GM12878 (cell line): ENCODE results near the gene CDC42BPA. TPM values are rescaled to one million over a fixed set of nuclear protein-coding genes. Genes with fewer than 3 reads are reported as not detected.

Source experiments
- ATAC-seq: fragments of 200-7000 bp; cut with Tn5 transposase; 3 replicates; pipeline ENCODE4 v1.9.1; 2020; ENCODE audit warnings: mild to moderate bottlenecking, moderate library complexity
- BruUV-seq: library from RNA; stranded (reverse); fragments of 400-500 nt; replicated peaks from 2 replicates; lab custom pipeline; 2021; lab: Mats Ljungman, UMichigan
- CTCF ChIA-PET: fragments of 300-600 bp; sonication (Branson Sonifier 250); formaldehyde crosslinking; extraction: SDS; loops from one replicate; lab custom pipeline; 2021; ENCODE audit warnings: inconsistent platforms; lab: Yijun Ruan, JAX
- POLR2A ChIA-PET: fragments of 350-600 bp; formaldehyde crosslinking; extraction: SDS; loops from one replicate; lab custom pipeline; 2021; ENCODE audit warnings: inconsistent platforms; lab: Charles Lee
- RAD21 ChIA-PET: fragments of 300-600 bp; sonication (Branson Sonifier 250); formaldehyde crosslinking; loops from one replicate; lab custom pipeline; 2023; ENCODE audit warnings: antibody characterized with exemption; ENCODE audit not compliant: unreplicated experiment; lab: Charles Lee
- SMC1A ChIA-PET: fragments of 300-600 bp; sonication (Branson Sonifier 250); formaldehyde crosslinking; loops from one replicate; lab custom pipeline; 2023; ENCODE audit not compliant: unreplicated experiment, uncharacterized antibody; lab: Charles Lee
- DNase-seq: peaks from one replicate; pipeline ENCODE4 v3.0.0-alpha.2; 2011; ENCODE audit warnings: low read depth, low spot score
- FAIRE-seq: peaks from 3 replicates; lab custom pipeline; 2011; peaks lifted over from hg19 to GRCh38; lab: Jason Lieb, UNC
- H2AFZ ChIP-seq: 2 replicates; pipeline ENCODE4 v1.6.0; 2011; ENCODE audit warnings: low read depth, low read length, control low read depth; ENCODE audit not compliant: control insufficient read depth
- H3K27ac ChIP-seq: 2 replicates; pipeline ENCODE4 v1.5.1; 2011; ENCODE audit warnings: control low read depth; ENCODE audit not compliant: control insufficient read depth, insufficient read depth
- H3K27me3 ChIP-seq, 2 experiments: replicated peaks in 1 of 2; 2 replicates each; pipeline versions ENCODE4 v1.6.0 to v1.6.1; 2011; ENCODE audit warnings: low read length in 1 of 2; ENCODE audit not compliant: control insufficient read depth in 2 of 2, insufficient read depth in 2 of 2
- H3K36me3 ChIP-seq, 2 experiments: 2 replicates each; pipeline ENCODE4 v1.5.1; 2011; ENCODE audit warnings: low read length in 1 of 2; ENCODE audit not compliant: control insufficient read depth in 2 of 2, insufficient read depth in 2 of 2
- H3K4me1 ChIP-seq: 2 replicates; pipeline ENCODE4 v1.6.1; 2011; ENCODE audit warnings: mild to moderate bottlenecking, low read length, moderate library complexity, mixed read lengths; ENCODE audit not compliant: control insufficient read depth, insufficient read depth
- H3K4me2 ChIP-seq: 2 replicates; pipeline ENCODE4 v1.6.0; 2011; ENCODE audit warnings: control low read depth; ENCODE audit not compliant: control insufficient read depth, insufficient read depth
- H3K4me3 ChIP-seq: fragments of 200-600 bp; sonication (generic); 2 replicates; pipeline ENCODE4 v1.5.1; 2016
- H3K79me2 ChIP-seq: 2 replicates; pipeline ENCODE4 v1.6.0; 2011; ENCODE audit warnings: low read length; ENCODE audit not compliant: control insufficient read depth, insufficient read depth
- H3K9ac ChIP-seq: 2 replicates; pipeline ENCODE4 v1.8.0; 2011; ENCODE audit warnings: low read length, control low read depth, mixed read lengths; ENCODE audit not compliant: control insufficient read depth, insufficient read depth
- H3K9me3 ChIP-seq: replicated peaks from 3 replicates; pipeline ENCODE4 v1.5.1; 2011; ENCODE audit warnings: mild to moderate bottlenecking, low read length; ENCODE audit not compliant: control insufficient read depth, insufficient read depth
- H4K20me1 ChIP-seq: 2 replicates; pipeline ENCODE4 v1.6.0; 2011; ENCODE audit not compliant: control insufficient read depth, insufficient read depth
- BMI1 ChIP-seq: fragments of 450-650 bp; IDR thresholded peaks from 2 replicates; pipeline ENCODE4 v1.6.1; 2016; ENCODE audit warnings: mild to moderate bottlenecking, moderate library complexity, borderline replicate concordance
- CBFB ChIP-seq: IDR thresholded peaks from 2 replicates; pipeline ENCODE4 v1.6.1; 2016; ENCODE audit warnings: antibody characterized with exemption, low read depth
- CREB1 ChIP-seq: IDR thresholded peaks from 2 replicates; pipeline ENCODE4 v1.6.1; 2012; ENCODE audit warnings: low read depth, mild to moderate bottlenecking, inconsistent platforms
- E2F4 ChIP-seq: IDR thresholded peaks from 2 replicates; pipeline ENCODE4 v1.6.1; 2012; ENCODE audit warnings: low read depth, low read length, improper control_type of control experiment
- EZH2 ChIP-seq: IDR thresholded peaks from 2 replicates; pipeline ENCODE4 v1.6.1; 2012; ENCODE audit warnings: low read depth, mild to moderate bottlenecking, control low read depth, inconsistent platforms, low read length, borderline replicate concordance; ENCODE audit not compliant: control insufficient read depth
- JUNB ChIP-seq: IDR thresholded peaks from 2 replicates; pipeline ENCODE4 v1.6.1; 2016; ENCODE audit warnings: antibody characterized with exemption, mild to moderate bottlenecking
- KLF5 ChIP-seq: fragments of 450-650 bp; IDR thresholded peaks from 2 replicates; pipeline ENCODE4 v1.6.1; 2014; ENCODE audit warnings: mild to moderate bottlenecking; ENCODE audit not compliant: partially characterized antibody
- NBN ChIP-seq: fragments of 450-650 bp; IDR thresholded peaks from 2 replicates; pipeline ENCODE4 v1.6.1; 2016
- PAX8 ChIP-seq: fragments of 450-650 bp; IDR thresholded peaks from 2 replicates; pipeline ENCODE4 v1.6.1; 2017; ENCODE audit warnings: mild to moderate bottlenecking, moderate library complexity
- POLR2AphosphoS2 ChIP-seq: IDR thresholded peaks from 2 replicates; pipeline ENCODE4 v1.6.1; 2011; ENCODE audit warnings: low read depth, mild to moderate bottlenecking, low read length, improper control_type of control experiment, moderate library complexity
- REST ChIP-seq: IDR thresholded peaks from 2 replicates; pipeline ENCODE4 v1.6.1; 2012; ENCODE audit warnings: mild to moderate bottlenecking, low read depth, low read length
- SIN3A ChIP-seq: IDR thresholded peaks from 2 replicates; pipeline ENCODE4 v1.6.1; 2012; ENCODE audit warnings: low read depth, low read length, improper control_type of control experiment
- SMAD1 ChIP-seq: fragments of 450-650 bp; IDR thresholded peaks from 2 replicates; pipeline ENCODE4 v1.6.1; 2018; ENCODE audit warnings: mild to moderate bottlenecking, low read depth; ENCODE audit not compliant: partially characterized antibody
- TARDBP ChIP-seq: IDR thresholded peaks from 2 replicates; pipeline ENCODE4 v1.6.1; 2016; ENCODE audit warnings: borderline replicate concordance
- WRNIP1 ChIP-seq: IDR thresholded peaks from 2 replicates; pipeline ENCODE4 v1.6.1; 2011; ENCODE audit warnings: low read depth, low read length, improper control_type of control experiment, borderline replicate concordance
- ZNF207 ChIP-seq: fragments of 450-650 bp; IDR thresholded peaks from 2 replicates; pipeline ENCODE4 v1.6.1; 2014; ENCODE audit warnings: antibody characterized with exemption, mild to moderate bottlenecking, borderline replicate concordance
- ZNF274 ChIP-seq: IDR thresholded peaks from one replicate; pipeline ENCODE4 v1.8.0; 2011; ENCODE audit not compliant: insufficient read length, insufficient read depth
- WGBS: methylation state at CpG from one replicate; pipeline ENCODE4 v1.1.6; 2016; ENCODE audit warnings: low lambda C conversion rate; ENCODE audit not compliant: insufficient replicate concordance, insufficient coverage; ENCODE audit errors: missing lambda C conversion rate; 5-methylcytosine and 5-hydroxymethylcytosine counted together
- in situ Hi-C: fragments of 300-500 bp; cut with MboI; formaldehyde crosslinking; loops from 9 replicates; pipeline ENCODE4 v1.14.3; 2018; ENCODE audit warnings: mixed read lengths
- intact Hi-C: fragments of 100-400 bp; cut with micrococcal nuclease; formaldehyde crosslinking; loops from one replicate; pipeline ENCODE4 v1.14.2; 2022; ENCODE audit not compliant: unreplicated experiment
- polyA plus RNA-seq, 11 experiments: library from polyadenylated mRNA; depleted of rRNA in 4 of 11; unstranded in 6 of 11; stranded (reverse) in 5 of 11; fragments of >200 nt; fragmentation: Nextera tagmentation in 4 of 11; fragmentation: Illumina TruSeq in 1 of 11; extraction: Ambion mirVana in 4 of 11; extraction: Trizol in 1 of 11; gene quantifications; 1 replicate in 1 of 11; 2 replicates in 10 of 11; pipeline versions ENCODE4 v1.2.1 to v1.2.3, GENCODE V29; 2011 to 2016; ENCODE audit warnings: inconsistent platforms in 2 of 11, missing spikeins in 2 of 11, low read depth in 1 of 11
- total RNA-seq, 4 experiments: library from RNA; depleted of rRNA in 3 of 4; stranded (reverse); fragments of >200 nt in 3 of 4; fragmentation: Illumina TruSeq in 1 of 4; extraction: Trizol in 1 of 4; gene quantifications; 2 replicates each; pipeline versions ENCODE4 v1.2.1 to v1.2.3, GENCODE V29; 2013 to 2021

The CDC42BPA gene
- total and polyA plus RNA-seq, 10 of the 15 experiments (the other 5 are each of a cell fraction or from before 2014, with no cell fraction given) = 0.02 to 0.52 (median 0.10) TPM

- intact Hi-C loops = loop anchor here (5.0 kb wide), 1 partner anchor 117 kb away; no protein-coding TSS in a partner anchor
- no peaks in the 10 kb centered on the region for H4K20me1 ChIP-seq
- WGBS = 31% methylated on average over 2 of the region's 2 CpGs
- H3K4me1 ChIP-seq = no peaks in the 10 kb centered on the region
- no peaks in the 10 kb centered on the region for H3K27me3 ChIP-seq
- DNase-seq (no peak), FAIRE-seq (no peak), ATAC-seq (no peak)
- no peaks in the 10 kb centered on the region for H3K79me2 ChIP-seq
- in situ Hi-C loops = no loop called here
- POLR2A ChIA-PET = no interaction called here
- SMC1A ChIA-PET = no interaction called here
- TF ChIP-seq TARDBP (no peak), NBN (no peak), CBFB (no peak), REST (no peak), CREB1 (no peak), EZH2 (no peak), PAX8 (no peak), BMI1 (no peak), POLR2AphosphoS2 (no peak), ZNF207 (no peak), KLF5 (no peak), SIN3A (no peak), SMAD1 (no peak), ZNF274 (no peak), E2F4 (no peak), JUNB (no peak), WRNIP1 (no peak)
- no peaks in the 10 kb centered on the region for H3K9me3 ChIP-seq
- no peak overlapping the region for H3K4me3 ChIP-seq
- CTCF ChIA-PET = no interaction called here
- RAD21 ChIA-PET = no interaction called here
- H3K9ac ChIP-seq = no peak overlapping the region
- H2AFZ ChIP-seq = no peak overlapping the region
- no peaks in the 10 kb centered on the region for H3K36me3 ChIP-seq
- no peak overlapping the region for H3K27ac ChIP-seq
- BruUV-seq = no TSS peak
- H3K4me2 ChIP-seq = no peak overlapping the region
Measured at GRCh38 chr1:227033880-227034279, 284.4 kb downstream of the CDC42BPA start.
